ENCODE measurements around the gene SIPA1L3.

Gene SIPA1L3

DNA sequence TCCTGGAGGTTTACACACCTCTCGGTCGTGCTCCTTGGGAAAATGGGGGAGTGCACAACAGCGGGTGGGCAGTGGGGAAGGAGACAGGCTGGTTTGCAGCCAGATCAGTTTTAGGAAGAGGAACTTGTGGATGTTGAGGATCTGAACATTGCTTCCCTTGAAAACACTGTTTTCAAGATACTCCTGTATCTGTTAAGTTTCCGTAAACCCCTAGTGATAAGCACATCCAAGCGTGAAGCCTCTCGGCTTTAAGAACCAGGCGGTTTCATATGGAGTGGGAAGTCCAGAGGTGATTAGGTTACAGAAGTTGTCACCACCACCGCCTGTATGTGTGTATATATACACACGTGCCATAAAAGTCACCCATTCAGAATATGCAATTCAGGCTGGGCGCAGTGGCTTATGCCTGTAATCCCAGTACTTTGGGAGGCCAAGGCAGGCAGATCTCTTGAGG lies 47.4 kb downstream of the SIPA1L3 start (continued):
- peak; percentile 54 for TF ChIP-seq ZNF335 (tag by site-specific recombination; conservative IDR thresholded peaks at IDR 0.05)
- no peak for TF ChIP-seq ZNF777 (tag by site-specific recombination; IDR thresholded peaks at IDR 0.05; ENCODE audit: borderline replicate concordance)
- TF ChIP-seq ZNF549 (tag by site-specific recombination; IDR thresholded peaks at IDR 0.05): no peak
- no peak for TF ChIP-seq ZNF658 (tag by site-specific recombination; IDR thresholded peaks at IDR 0.05)
- no peak for TF ChIP-seq ZBTB8A (tag by site-specific recombination; IDR thresholded peaks at IDR 0.05)
- TF ChIP-seq RBAK (tag by site-specific recombination; IDR thresholded peaks at IDR 0.05): no peak
- no peak for TF ChIP-seq GLIS2 (tag by site-specific recombination; IDR thresholded peaks at IDR 0.05)
- TF ChIP-seq ZNF10 (tag by site-specific recombination; IDR thresholded peaks at IDR 0.05): no peak
- TF ChIP-seq ZNF501 (tag by site-specific recombination; IDR thresholded peaks at IDR 0.05): no peak
- TF ChIP-seq, protein P1, sequence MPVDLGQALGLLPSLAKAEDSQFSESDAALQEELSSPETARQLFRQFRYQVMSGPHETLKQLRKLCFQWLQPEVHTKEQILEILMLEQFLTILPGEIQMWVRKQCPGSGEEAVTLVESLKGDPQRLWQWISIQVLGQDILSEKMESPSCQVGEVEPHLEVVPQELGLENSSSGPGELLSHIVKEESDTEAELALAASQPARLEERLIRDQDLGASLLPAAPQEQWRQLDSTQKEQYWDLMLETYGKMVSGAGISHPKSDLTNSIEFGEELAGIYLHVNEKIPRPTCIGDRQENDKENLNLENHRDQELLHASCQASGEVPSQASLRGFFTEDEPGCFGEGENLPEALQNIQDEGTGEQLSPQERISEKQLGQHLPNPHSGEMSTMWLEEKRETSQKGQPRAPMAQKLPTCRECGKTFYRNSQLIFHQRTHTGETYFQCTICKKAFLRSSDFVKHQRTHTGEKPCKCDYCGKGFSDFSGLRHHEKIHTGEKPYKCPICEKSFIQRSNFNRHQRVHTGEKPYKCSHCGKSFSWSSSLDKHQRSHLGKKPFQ (tag by site-specific recombination; IDR thresholded peaks at IDR 0.05): peak; percentile 65; the same call in 1 of the 2 replicates
- TF ChIP-seq ZNF610 (tag by site-specific recombination; IDR thresholded peaks at IDR 0.05; ENCODE audit: borderline replicate concordance): 0 out of 2 replicates have a peak, but pooled peaks have one; percentile 16
- TF ChIP-seq, protein P2, sequence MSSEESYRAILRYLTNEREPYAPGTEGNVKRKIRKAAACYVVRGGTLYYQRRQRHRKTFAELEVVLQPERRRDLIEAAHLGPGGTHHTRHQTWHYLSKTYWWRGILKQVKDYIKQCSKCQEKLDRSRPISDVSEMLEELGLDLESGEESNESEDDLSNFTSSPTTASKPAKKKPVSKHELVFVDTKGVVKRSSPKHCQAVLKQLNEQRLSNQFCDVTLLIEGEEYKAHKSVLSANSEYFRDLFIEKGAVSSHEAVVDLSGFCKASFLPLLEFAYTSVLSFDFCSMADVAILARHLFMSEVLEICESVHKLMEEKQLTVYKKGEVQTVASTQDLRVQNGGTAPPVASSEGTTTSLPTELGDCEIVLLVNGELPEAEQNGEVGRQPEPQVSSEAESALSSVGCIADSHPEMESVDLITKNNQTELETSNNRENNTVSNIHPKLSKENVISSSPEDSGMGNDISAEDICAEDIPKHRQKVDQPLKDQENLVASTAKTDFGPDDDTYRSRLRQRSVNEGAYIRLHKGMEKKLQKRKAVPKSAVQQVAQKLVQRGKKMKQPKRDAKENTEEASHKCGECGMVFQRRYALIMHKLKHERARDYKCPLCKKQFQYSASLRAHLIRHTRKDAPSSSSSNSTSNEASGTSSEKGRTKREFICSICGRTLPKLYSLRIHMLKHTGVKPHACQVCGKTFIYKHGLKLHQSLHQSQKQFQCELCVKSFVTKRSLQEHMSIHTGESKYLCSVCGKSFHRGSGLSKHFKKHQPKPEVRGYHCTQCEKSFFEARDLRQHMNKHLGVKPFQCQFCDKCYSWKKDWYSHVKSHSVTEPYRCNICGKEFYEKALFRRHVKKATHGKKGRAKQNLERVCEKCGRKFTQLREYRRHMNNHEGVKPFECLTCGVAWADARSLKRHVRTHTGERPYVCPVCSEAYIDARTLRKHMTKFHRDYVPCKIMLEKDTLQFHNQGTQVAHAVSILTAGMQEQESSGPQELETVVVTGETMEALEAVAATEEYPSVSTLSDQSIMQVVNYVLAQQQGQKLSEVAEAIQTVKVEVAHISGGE (tag by site-specific recombination; conservative IDR thresholded peaks at IDR 0.05; ENCODE audit: low read depth): no peak
- TF ChIP-seq, protein P3, sequence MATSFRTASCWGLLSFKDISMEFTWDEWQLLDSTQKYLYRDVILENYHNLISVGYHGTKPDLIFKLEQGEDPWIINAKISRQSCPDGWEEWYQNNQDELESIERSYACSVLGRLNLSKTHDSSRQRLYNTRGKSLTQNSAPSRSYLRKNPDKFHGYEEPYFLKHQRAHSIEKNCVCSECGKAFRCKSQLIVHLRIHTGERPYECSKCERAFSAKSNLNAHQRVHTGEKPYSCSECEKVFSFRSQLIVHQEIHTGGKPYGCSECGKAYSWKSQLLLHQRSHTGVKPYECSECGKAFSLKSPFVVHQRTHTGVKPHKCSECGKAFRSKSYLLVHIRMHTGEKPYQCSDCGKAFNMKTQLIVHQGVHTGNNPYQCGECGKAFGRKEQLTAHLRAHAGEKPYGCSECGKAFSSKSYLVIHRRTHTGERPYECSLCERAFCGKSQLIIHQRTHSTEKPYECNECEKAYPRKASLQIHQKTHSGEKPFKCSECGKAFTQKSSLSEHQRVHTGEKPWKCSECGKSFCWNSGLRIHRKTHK (tag by site-specific recombination; IDR thresholded peaks at IDR 0.05): no peak
- TF ChIP-seq ZNF248 (tag by site-specific recombination; IDR thresholded peaks at IDR 0.05): no peak
- no peak for TF ChIP-seq ZNF623 (tag by site-specific recombination; IDR thresholded peaks at IDR 0.05)
- no peak for TF ChIP-seq ZSCAN23 (tag by site-specific recombination; IDR thresholded peaks at IDR 0.05)
- TF ChIP-seq ZNF555 (tag by site-specific recombination; conservative IDR thresholded peaks at IDR 0.05): no peak
- TF ChIP-seq ZIC2 (tag by site-specific recombination; IDR thresholded peaks at IDR 0.05): peak; percentile 61; the same call in 1 of the 2 replicates
- TF ChIP-seq ZNF146 (tag by site-specific recombination; IDR thresholded peaks at IDR 0.05): no peak
- TF ChIP-seq ZNF514 (tag by site-specific recombination; IDR thresholded peaks at IDR 0.05): no peak
- TF ChIP-seq, protein P4, sequence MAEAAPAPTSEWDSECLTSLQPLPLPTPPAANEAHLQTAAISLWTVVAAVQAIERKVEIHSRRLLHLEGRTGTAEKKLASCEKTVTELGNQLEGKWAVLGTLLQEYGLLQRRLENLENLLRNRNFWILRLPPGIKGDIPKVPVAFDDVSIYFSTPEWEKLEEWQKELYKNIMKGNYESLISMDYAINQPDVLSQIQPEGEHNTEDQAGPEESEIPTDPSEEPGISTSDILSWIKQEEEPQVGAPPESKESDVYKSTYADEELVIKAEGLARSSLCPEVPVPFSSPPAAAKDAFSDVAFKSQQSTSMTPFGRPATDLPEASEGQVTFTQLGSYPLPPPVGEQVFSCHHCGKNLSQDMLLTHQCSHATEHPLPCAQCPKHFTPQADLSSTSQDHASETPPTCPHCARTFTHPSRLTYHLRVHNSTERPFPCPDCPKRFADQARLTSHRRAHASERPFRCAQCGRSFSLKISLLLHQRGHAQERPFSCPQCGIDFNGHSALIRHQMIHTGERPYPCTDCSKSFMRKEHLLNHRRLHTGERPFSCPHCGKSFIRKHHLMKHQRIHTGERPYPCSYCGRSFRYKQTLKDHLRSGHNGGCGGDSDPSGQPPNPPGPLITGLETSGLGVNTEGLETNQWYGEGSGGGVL (tag by site-specific recombination; IDR thresholded peaks at IDR 0.05): no peak
- TF ChIP-seq, protein P5, sequence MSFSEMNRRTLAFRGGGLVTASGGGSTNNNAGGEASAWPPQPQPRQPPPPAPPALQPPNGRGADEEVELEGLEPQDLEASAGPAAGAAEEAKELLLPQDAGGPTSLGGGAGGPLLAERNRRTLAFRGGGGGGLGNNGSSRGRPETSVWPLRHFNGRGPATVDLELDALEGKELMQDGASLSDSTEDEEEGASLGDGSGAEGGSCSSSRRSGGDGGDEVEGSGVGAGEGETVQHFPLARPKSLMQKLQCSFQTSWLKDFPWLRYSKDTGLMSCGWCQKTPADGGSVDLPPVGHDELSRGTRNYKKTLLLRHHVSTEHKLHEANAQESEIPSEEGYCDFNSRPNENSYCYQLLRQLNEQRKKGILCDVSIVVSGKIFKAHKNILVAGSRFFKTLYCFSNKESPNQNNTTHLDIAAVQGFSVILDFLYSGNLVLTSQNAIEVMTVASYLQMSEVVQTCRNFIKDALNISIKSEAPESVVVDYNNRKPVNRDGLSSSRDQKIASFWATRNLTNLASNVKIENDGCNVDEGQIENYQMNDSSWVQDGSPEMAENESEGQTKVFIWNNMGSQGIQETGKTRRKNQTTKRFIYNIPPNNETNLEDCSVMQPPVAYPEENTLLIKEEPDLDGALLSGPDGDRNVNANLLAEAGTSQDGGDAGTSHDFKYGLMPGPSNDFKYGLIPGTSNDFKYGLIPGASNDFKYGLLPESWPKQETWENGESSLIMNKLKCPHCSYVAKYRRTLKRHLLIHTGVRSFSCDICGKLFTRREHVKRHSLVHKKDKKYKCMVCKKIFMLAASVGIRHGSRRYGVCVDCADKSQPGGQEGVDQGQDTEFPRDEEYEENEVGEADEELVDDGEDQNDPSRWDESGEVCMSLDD (tag by site-specific recombination; IDR thresholded peaks at IDR 0.05): no peak
- no peak for TF ChIP-seq ZNF266 (tag by site-specific recombination; IDR thresholded peaks at IDR 0.05; ENCODE audit: low read depth)
- no peak for TF ChIP-seq ZNF423 (tag by site-specific recombination; IDR thresholded peaks at IDR 0.05)
- TF ChIP-seq ZNF776 (tag by site-specific recombination; IDR thresholded peaks at IDR 0.05; ENCODE audit: borderline replicate concordance): no peak
- TF ChIP-seq ZNF707 (tag by site-specific recombination; IDR thresholded peaks at IDR 0.05): no peak
